OCI-LY1 (cell line): ENCODE results near the gene CD68.

Experiments used
- H2AFZ ChIP-seq: fragments of 200-600 bp; sonication (generic), shearing (Covaris generic); 2 replicates; pipeline ENCODE4 v1.6.0; 2014; ENCODE audit warnings: antibody characterized with exemption, mild to moderate bottlenecking, low read length
- H3F3A ChIP-seq: fragments of 200-600 bp; sonication (generic), shearing (Covaris generic); 2 replicates; pipeline ENCODE4 v1.6.0; 2014; ENCODE audit warnings: mild to moderate bottlenecking, antibody characterized with exemption, low read length, moderate library complexity; ENCODE audit not compliant: insufficient read depth
- H3K27ac ChIP-seq: fragments of 200-600 bp; sonication (generic); 2 replicates; pipeline ENCODE4 v1.5.1; 2014; ENCODE audit warnings: low read length, mixed run types, mild to moderate bottlenecking, low read depth; ENCODE audit not compliant: poor library complexity, severe bottlenecking
- H3K27me3 ChIP-seq: fragments of 200-600 bp; sonication (generic); 2 replicates; pipeline ENCODE4 v1.6.0; 2014; ENCODE audit warnings: antibody characterized with exemption, mild to moderate bottlenecking, low read length, moderate library complexity; ENCODE audit not compliant: insufficient read depth
- H3K36me3 ChIP-seq: fragments of 200-600 bp; sonication (generic); 2 replicates; pipeline ENCODE4 v1.6.1; 2014; ENCODE audit warnings: mild to moderate bottlenecking, antibody characterized with exemption, low read length, moderate library complexity, mixed read lengths; ENCODE audit not compliant: insufficient read depth
- H3K4me1 ChIP-seq: fragments of 200-600 bp; sonication (generic); 2 replicates; pipeline ENCODE4 v1.5.1; 2014; ENCODE audit warnings: mild to moderate bottlenecking, low read length, moderate library complexity; ENCODE audit not compliant: insufficient read depth, severe bottlenecking
- H3K4me2 ChIP-seq: fragments of 200-600 bp; sonication (generic), shearing (Covaris generic); 2 replicates; pipeline ENCODE4 v1.6.1; 2014; ENCODE audit warnings: low read length
- H3K4me3 ChIP-seq: fragments of 200-600 bp; sonication (generic); 2 replicates; pipeline ENCODE4 v1.5.1; 2014; ENCODE audit warnings: low read length, low read depth, mild to moderate bottlenecking, mixed read lengths; ENCODE audit not compliant: poor library complexity, severe bottlenecking
- H3K79me2 ChIP-seq: fragments of 200-600 bp; shearing (Covaris generic); 2 replicates; pipeline ENCODE4 v1.6.1; 2016; ENCODE audit warnings: mixed run types, low read length, mixed read lengths; ENCODE audit not compliant: insufficient read depth
- H3K9ac ChIP-seq: fragments of 200-600 bp; sonication (generic), shearing (Covaris generic); 2 replicates; pipeline ENCODE4 v1.6.1; 2014; ENCODE audit warnings: mild to moderate bottlenecking, low read length, mixed read lengths
- H3K9me2 ChIP-seq: fragments of 200-600 bp; sonication (generic), shearing (Covaris generic); 2 replicates; pipeline ENCODE4 v1.6.1; 2014; ENCODE audit warnings: low read depth, mild to moderate bottlenecking, low read length, mixed read lengths
- H3K9me3 ChIP-seq: fragments of 200-600 bp; shearing (Covaris generic); 2 replicates; pipeline ENCODE4 v1.6.1; 2014; ENCODE audit warnings: low read length, mixed read lengths
- H4K20me1 ChIP-seq: fragments of 200-600 bp; sonication (generic), shearing (Covaris generic); 2 replicates; pipeline ENCODE4 v1.6.0; 2016; ENCODE audit warnings: mild to moderate bottlenecking, low read length; ENCODE audit not compliant: insufficient read depth
- CTCF ChIP-seq: fragments of 200-600 bp; sonication (generic), shearing (Covaris generic); IDR thresholded peaks from 2 replicates; pipeline ENCODE4 v1.5.1; 2017; ENCODE audit warnings: mild to moderate bottlenecking, antibody characterized with exemption, low read length, moderate library complexity, mixed read lengths
- EZH2 ChIP-seq: fragments of 200-600 bp; sonication (generic), shearing (Covaris generic); IDR thresholded peaks from 2 replicates; pipeline ENCODE4 v1.8.0; 2017; ENCODE audit warnings: borderline replicate concordance, mixed run types, mild to moderate bottlenecking, antibody characterized with exemption, low read length, moderate library complexity, mixed read lengths

The CD68 gene

GRCh38 chr17:7560172-7561027 is 19.0 kb upstream of the CD68 start:
- Histone ChIP-seq H3K4me3 (peak overlapping the region; percentile 77), H3K4me2 (peak overlapping the region; percentile 89), H3K9me2 (no peaks in the 10 kb centered on the region), H3K9me3 (no peaks in the 10 kb centered on the region), H3K79me2 (peaks cover 9% of the 10 kb centered on the region; the same call in 1 of the 2 replicates), H2AFZ (no peak overlapping the region), H3K27me3 (peaks cover 8% of the 10 kb centered on the region; the same call in 1 of the 2 replicates), H3K27ac (no peak overlapping the region), H3K4me1 (peaks cover 34% of the 10 kb centered on the region), H4K20me1 (no peaks in the 10 kb centered on the region), H3F3A (no peaks in the 10 kb centered on the region), H3K36me3 (peaks cover 22% of the 10 kb centered on the region), H3K9ac (peak overlapping the region; percentile 93; the same call in 1 of the 2 replicates)
- TF ChIP-seq EZH2 (no peak), CTCF (peak; percentile 58)

- peak overlapping the region; percentile 93 for H3K9ac ChIP-seq
- H3K4me1 ChIP-seq, result peaks cover 34% of the 10 kb centered on the region
- H3K36me3 ChIP-seq, result peaks cover 29% of the 10 kb centered on the region
- peak overlapping the region; percentile 89 for H3K4me2 ChIP-seq
- H2AFZ ChIP-seq, result 0 out of 2 replicates have a peak overlapping the region, but pooled peaks have one; percentile 21
- no peaks in the 10 kb centered on the region for H3K9me2 ChIP-seq
- H3K4me3 ChIP-seq, result peak overlapping the region; percentile 77
- H3K27me3 ChIP-seq, result peaks cover 8% of the 10 kb centered on the region; the same call in 1 of the 2 replicates
- H3K27ac ChIP-seq, result peak overlapping the region; percentile 72
- TF ChIP-seq EZH2, result no peak
- TF ChIP-seq CTCF, result peak; percentile 67
- H3F3A ChIP-seq, result no peaks in the 10 kb centered on the region
- H4K20me1 ChIP-seq, result no peaks in the 10 kb centered on the region
- H3K79me2 ChIP-seq, result peaks cover 9% of the 10 kb centered on the region; the same call in 1 of the 2 replicates
- H3K9me3 ChIP-seq, result no peaks in the 10 kb centered on the region
Measured at GRCh38 chr17:7561028-7561575, 18.3 kb upstream of the CD68 start.

GRCh38 chr17:7561589-7562207 is 17.7 kb upstream of the CD68 start, which contains the start of gene SENP3:
SENP3 (plus strand) TSS chr17:7561919; CDS start chr17:7563077, 1,158 bp downstream.
- Histone ChIP-seq H4K20me1 (no peaks in the 10 kb centered on the region), H2AFZ (0 out of 2 replicates have a peak within 1 kb of the TSS, but pooled peaks have one; percentile 21), H3K9ac (peak within 1 kb of the TSS; percentile 93), H3K27ac (peak within 1 kb of the TSS; percentile 72), H3K9me3 (no peaks in the 10 kb centered on the region), H3K79me2 (peaks cover 9% of the 10 kb centered on the region; the same call in 1 of the 2 replicates), H3K4me1 (peaks cover 34% of the 10 kb centered on the region), H3K4me3 (peak within 1 kb of the TSS; percentile 77), H3F3A (no peaks in the 10 kb centered on the region), H3K4me2 (peak within 1 kb of the TSS; percentile 89), H3K27me3 (peaks cover 8% of the 10 kb centered on the region; the same call in 1 of the 2 replicates), H3K36me3 (peaks cover 34% of the 10 kb centered on the region), H3K9me2 (no peaks in the 10 kb centered on the region)
- TF ChIP-seq CTCF, result no peak
- TF ChIP-seq EZH2, result no peak
